K562 (cell line): ENCODE measurements around the gene RNF113B.

Source experiments
- BDP1 ChIP-seq: IDR thresholded peaks from 3 replicates; pipeline ENCODE4 v1.6.1; 2011; ENCODE audit not compliant: insufficient read length, insufficient read depth
- BMI1 ChIP-seq: fragments of 150-350 bp; IDR thresholded peaks from 2 replicates; pipeline ENCODE4 v1.6.1; 2014; ENCODE audit warnings: low read length
- JUND ChIP-seq, 2 experiments: IDR thresholded peaks; 2 replicates in 1 of 2; 3 replicates in 1 of 2; pipeline ENCODE4 v1.6.1; 2011; ENCODE audit warnings: borderline replicate concordance in 2 of 2, low read depth in 2 of 2, low read length in 2 of 2, improper control_type of control experiment in 1 of 2, missing biosample characterization in 1 of 2, missing genetic modification characterization in 1 of 2, missing genetic modification reagents in 1 of 2
- KLF1 ChIP-seq: fragments of 450-650 bp; IDR thresholded peaks from 2 replicates; pipeline ENCODE4 v1.6.1; 2016; ENCODE audit warnings: missing genetic modification characterization, missing compliant biosample characterization
- POLR3G ChIP-seq: IDR thresholded peaks from 2 replicates; pipeline ENCODE4 v1.6.1; 2011; ENCODE audit not compliant: insufficient read length, insufficient replicate concordance; ENCODE audit errors: extremely low read depth
- TRIM24 ChIP-seq, 2 experiments: fragments of 450-650 bp; IDR thresholded peaks; 2 replicates each; pipeline ENCODE4 v1.6.1; 2016
- ZNF175 ChIP-seq: fragments of 200-800 bp; sonication (Bioruptor generic); IDR thresholded peaks from 2 replicates; pipeline ENCODE4 v1.6.1; 2016; ENCODE audit warnings: low read depth, mild to moderate bottlenecking, missing genetic modification characterization, missing compliant biosample characterization
- ZNF23 ChIP-seq: fragments of 250-450 bp; sonication (Bioruptor Pico); IDR thresholded peaks from 2 replicates; pipeline ENCODE4 v1.4.0; 2020; ENCODE audit warnings: mild to moderate bottlenecking
- ZNF644 ChIP-seq: fragments of 200-800 bp; sonication (Bioruptor generic); IDR thresholded peaks from 2 replicates; pipeline ENCODE4 v1.6.1; 2016; ENCODE audit warnings: low read depth, missing genetic modification characterization, missing compliant biosample characterization
- TF ChIP-seq, protein P1 (sequence below), 3 experiments: IDR thresholded peaks in 2 of 3; conservative IDR thresholded peaks in 1 of 3; 2 replicates each; pipeline ENCODE4 v1.5.1; 2011 to 2012; ENCODE audit warnings: low read length in 3 of 3, mild to moderate bottlenecking in 3 of 3, control low read depth in 2 of 3, improper control_type of control experiment in 1 of 3, inconsistent platforms in 1 of 3, low read depth in 1 of 3, mixed read lengths in 1 of 3, moderate library complexity in 1 of 3; ENCODE audit not compliant: insufficient read depth in 2 of 3
- TF ChIP-seq, protein P2 (sequence below): fragments of 250-450 bp; sonication (Bioruptor Pico); IDR thresholded peaks from 2 replicates; pipeline ENCODE4 v1.5.0; 2020; ENCODE audit warnings: mild to moderate bottlenecking, borderline replicate concordance

DNA sequence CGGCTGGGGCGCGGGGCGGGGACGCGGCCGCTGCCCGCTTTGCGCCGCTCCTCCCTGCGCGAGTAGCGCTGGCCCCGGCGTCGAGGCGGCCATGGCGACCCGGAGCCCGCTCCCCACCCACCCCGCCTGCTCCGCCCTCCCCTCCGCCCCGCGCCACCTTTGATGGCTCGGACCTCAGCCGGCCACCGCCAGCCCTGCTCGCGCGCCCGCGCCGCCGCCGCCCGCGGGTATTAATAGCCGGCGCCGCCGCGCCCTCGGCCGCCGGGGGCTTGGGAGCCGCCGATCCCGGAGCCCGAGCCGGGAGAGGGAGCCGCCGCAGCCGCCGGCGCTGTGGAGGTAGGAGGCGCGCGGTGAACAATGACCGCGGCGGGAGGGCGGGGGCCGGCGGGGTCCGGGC is 33.9 kb downstream of the RNF113B start:
- TF ChIP-seq, protein P1, sequence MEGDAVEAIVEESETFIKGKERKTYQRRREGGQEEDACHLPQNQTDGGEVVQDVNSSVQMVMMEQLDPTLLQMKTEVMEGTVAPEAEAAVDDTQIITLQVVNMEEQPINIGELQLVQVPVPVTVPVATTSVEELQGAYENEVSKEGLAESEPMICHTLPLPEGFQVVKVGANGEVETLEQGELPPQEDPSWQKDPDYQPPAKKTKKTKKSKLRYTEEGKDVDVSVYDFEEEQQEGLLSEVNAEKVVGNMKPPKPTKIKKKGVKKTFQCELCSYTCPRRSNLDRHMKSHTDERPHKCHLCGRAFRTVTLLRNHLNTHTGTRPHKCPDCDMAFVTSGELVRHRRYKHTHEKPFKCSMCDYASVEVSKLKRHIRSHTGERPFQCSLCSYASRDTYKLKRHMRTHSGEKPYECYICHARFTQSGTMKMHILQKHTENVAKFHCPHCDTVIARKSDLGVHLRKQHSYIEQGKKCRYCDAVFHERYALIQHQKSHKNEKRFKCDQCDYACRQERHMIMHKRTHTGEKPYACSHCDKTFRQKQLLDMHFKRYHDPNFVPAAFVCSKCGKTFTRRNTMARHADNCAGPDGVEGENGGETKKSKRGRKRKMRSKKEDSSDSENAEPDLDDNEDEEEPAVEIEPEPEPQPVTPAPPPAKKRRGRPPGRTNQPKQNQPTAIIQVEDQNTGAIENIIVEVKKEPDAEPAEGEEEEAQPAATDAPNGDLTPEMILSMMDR (IDR thresholded peaks at IDR 0.05 in 2 of 3, conservative IDR thresholded peaks at IDR 0.05 in 1 of 3; ENCODE audit: insufficient read depth in 2 of 3, low read depth in 1 of 3, low read length in 3 of 3) = no peak
- TF ChIP-seq BMI1 (no peak), ZNF644 (tag) (no peak), BDP1 (no peak), TRIM24 (IDR thresholded peaks at IDR 0.05) (no peak), JUND (IDR thresholded peaks at IDR 0.05; ENCODE audit: borderline replicate concordance, low read depth, low read length) (no peak), JUND (tag; IDR thresholded peaks at IDR 0.05; ENCODE audit: borderline replicate concordance, low read depth, low read length) (no peak), ZNF175 (CRISPR knock-in tag) (no peak), POLR3G (no peak), ZNF23 (CRISPR knock-in tag) (no peak), KLF1 (no peak)
- TF ChIP-seq, protein P2, sequence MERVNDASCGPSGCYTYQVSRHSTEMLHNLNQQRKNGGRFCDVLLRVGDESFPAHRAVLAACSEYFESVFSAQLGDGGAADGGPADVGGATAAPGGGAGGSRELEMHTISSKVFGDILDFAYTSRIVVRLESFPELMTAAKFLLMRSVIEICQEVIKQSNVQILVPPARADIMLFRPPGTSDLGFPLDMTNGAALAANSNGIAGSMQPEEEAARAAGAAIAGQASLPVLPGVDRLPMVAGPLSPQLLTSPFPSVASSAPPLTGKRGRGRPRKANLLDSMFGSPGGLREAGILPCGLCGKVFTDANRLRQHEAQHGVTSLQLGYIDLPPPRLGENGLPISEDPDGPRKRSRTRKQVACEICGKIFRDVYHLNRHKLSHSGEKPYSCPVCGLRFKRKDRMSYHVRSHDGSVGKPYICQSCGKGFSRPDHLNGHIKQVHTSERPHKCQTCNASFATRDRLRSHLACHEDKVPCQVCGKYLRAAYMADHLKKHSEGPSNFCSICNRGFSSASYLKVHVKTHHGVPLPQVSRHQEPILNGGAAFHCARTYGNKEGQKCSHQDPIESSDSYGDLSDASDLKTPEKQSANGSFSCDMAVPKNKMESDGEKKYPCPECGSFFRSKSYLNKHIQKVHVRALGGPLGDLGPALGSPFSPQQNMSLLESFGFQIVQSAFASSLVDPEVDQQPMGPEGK = no peak
